ENCODE data around the gene ANO9. TPM values are rescaled to one million over a fixed set of nuclear protein-coding genes. Genes with fewer than 3 reads are reported as not detected.

Gene ANO9
- total and polyA plus RNA-seq, 2 donors (not counting 1 experiment from before 2014, with no cell fraction given), result not detected

- Histone ChIP-seq H2AFZ (ENCODE audit: low read length) (no peak overlapping the region), H3K4me3 (replicated peaks in 1 of 4; ENCODE audit: control extremely low read depth in 1 of 4, insufficient read depth in 1 of 4, low read depth in 3 of 4, low read length in 4 of 4) (no peak overlapping the region), H3K9ac (ENCODE audit: insufficient read depth, low read length) (no peak overlapping the region), H3K79me2 (ENCODE audit: control insufficient read depth, insufficient read depth, low read length) (no peaks in the 10 kb centered on the region), H3K36me3 (ENCODE audit: control insufficient read depth, insufficient read depth, low read length) (no peaks in the 10 kb centered on the region), H3K27me3 (ENCODE audit: control insufficient read depth, insufficient read depth, low read length) (peaks cover 3% of the 10 kb centered on the region), H3K4me2 (ENCODE audit: extremely low read depth, insufficient read depth, low read length) (no peak overlapping the region), H3K27ac (ENCODE audit: insufficient read depth, low read length) (no peak overlapping the region), H3K9me3 (ENCODE audit: control insufficient read depth, insufficient read depth, low read depth, low read length) (no peaks in the 10 kb centered on the region), H3K4me1 (ENCODE audit: control insufficient read depth, extremely low read depth, insufficient read depth, low read length) (peaks cover 6% of the 10 kb centered on the region), H4K20me1 (ENCODE audit: control insufficient read depth, extremely low read depth, insufficient read depth, low read length) (no peaks in the 10 kb centered on the region)
- no peak for DNase-seq (ENCODE audit: low read depth in 2 of 2)
- TF ChIP-seq EZH2 (IDR thresholded peaks at IDR 0.05; ENCODE audit: low read length, missing control alignments) (no peak), CTCF (conservative IDR thresholded peaks at IDR 0.05 in 1 of 2, IDR thresholded peaks at IDR 0.05 in 1 of 2; ENCODE audit: low read depth in 1 of 2, low read length in 2 of 2) (no peak)
Observed at GRCh38 chr11:419248-420005, 22.4 kb downstream of the ANO9 start.

- Histone ChIP-seq H3K4me3 (replicated peaks in 1 of 4; ENCODE audit: control extremely low read depth in 1 of 4, insufficient read depth in 1 of 4, low read depth in 3 of 4, low read length in 4 of 4) (no peak overlapping the region), H3K27me3 (ENCODE audit: control insufficient read depth, insufficient read depth, low read length) (peaks cover 3% of the 10 kb centered on the region), H3K4me2 (ENCODE audit: extremely low read depth, insufficient read depth, low read length) (no peak overlapping the region), H3K9me3 (ENCODE audit: control insufficient read depth, insufficient read depth, low read depth, low read length) (no peaks in the 10 kb centered on the region), H3K36me3 (ENCODE audit: control insufficient read depth, insufficient read depth, low read length) (no peaks in the 10 kb centered on the region), H3K27ac (ENCODE audit: insufficient read depth, low read length) (no peak overlapping the region), H2AFZ (ENCODE audit: low read length) (no peak overlapping the region), H4K20me1 (ENCODE audit: control insufficient read depth, extremely low read depth, insufficient read depth, low read length) (no peaks in the 10 kb centered on the region), H3K4me1 (ENCODE audit: control insufficient read depth, extremely low read depth, insufficient read depth, low read length) (peaks cover 6% of the 10 kb centered on the region), H3K79me2 (ENCODE audit: control insufficient read depth, insufficient read depth, low read length) (no peaks in the 10 kb centered on the region), H3K9ac (ENCODE audit: insufficient read depth, low read length) (no peak overlapping the region)
- TF ChIP-seq EZH2 (IDR thresholded peaks at IDR 0.05; ENCODE audit: low read length, missing control alignments) (no peak), CTCF (conservative IDR thresholded peaks at IDR 0.05 in 1 of 2, IDR thresholded peaks at IDR 0.05 in 1 of 2; ENCODE audit: low read depth in 1 of 2, low read length in 2 of 2) (no peak)
- no peak for DNase-seq (ENCODE audit: low read depth in 2 of 2)
Observed at GRCh38 chr11:418343-419247, 23.2 kb downstream of the ANO9 start.

- no peaks in the 10 kb centered on the region for H3K79me2 ChIP-seq (ENCODE audit: control insufficient read depth, insufficient read depth, low read length)
- H3K4me1 ChIP-seq (ENCODE audit: control insufficient read depth, extremely low read depth, insufficient read depth, low read length), result peaks cover 6% of the 10 kb centered on the region
- no peaks in the 10 kb centered on the region for H3K36me3 ChIP-seq (ENCODE audit: control insufficient read depth, insufficient read depth, low read length)
- no peak for DNase-seq (ENCODE audit: low read depth in 2 of 2)
- peaks cover 3% of the 10 kb centered on the region for H3K27me3 ChIP-seq (ENCODE audit: control insufficient read depth, insufficient read depth, low read length)
- no peak overlapping the region for H3K4me3 ChIP-seq (replicated peaks in 1 of 4; ENCODE audit: control extremely low read depth in 1 of 4, insufficient read depth in 1 of 4, low read depth in 3 of 4, low read length in 4 of 4)
- no peak overlapping the region for H3K4me2 ChIP-seq (ENCODE audit: extremely low read depth, insufficient read depth, low read length)
- H3K9ac ChIP-seq (ENCODE audit: insufficient read depth, low read length), result no peak overlapping the region
- H4K20me1 ChIP-seq (ENCODE audit: control insufficient read depth, extremely low read depth, insufficient read depth, low read length), result no peaks in the 10 kb centered on the region
- no peaks in the 10 kb centered on the region for H3K9me3 ChIP-seq (ENCODE audit: control insufficient read depth, insufficient read depth, low read depth, low read length)
- H3K27ac ChIP-seq (ENCODE audit: insufficient read depth, low read length), result no peak overlapping the region
- H2AFZ ChIP-seq (ENCODE audit: low read length), result no peak overlapping the region
- TF ChIP-seq CTCF (conservative IDR thresholded peaks at IDR 0.05 in 1 of 2, IDR thresholded peaks at IDR 0.05 in 1 of 2; ENCODE audit: low read depth in 1 of 2, low read length in 2 of 2), result no peak
- TF ChIP-seq EZH2 (IDR thresholded peaks at IDR 0.05; ENCODE audit: low read length, missing control alignments), result no peak
Observed at GRCh38 chr11:417652-418342, 24.0 kb downstream of the ANO9 start.

Measured in fibroblast of lung (primary cell).